Hepatic stellate cell (primary cell): Measurements from ENCODE around the gene SEMA6B.
"Not testable (repeated sequence)": the region's sequence is repeated elsewhere in the genome, so short reads cannot be mapped to it uniquely, and the experiment has no call there.

Experiments used
- DNase-seq: peaks from one replicate; pipeline ENCODE4 v3.0.0; 2011; ENCODE audit warnings: low spot score

SEMA6B gene

GRCh38 chr19:4573682-4574081, 14.2 kb upstream of the SEMA6B start:
- DNase-seq, result no peak

GRCh38 chr19:4571305-4571917, 11.9 kb upstream of the SEMA6B start:
- no peak for DNase-seq

DNA sequence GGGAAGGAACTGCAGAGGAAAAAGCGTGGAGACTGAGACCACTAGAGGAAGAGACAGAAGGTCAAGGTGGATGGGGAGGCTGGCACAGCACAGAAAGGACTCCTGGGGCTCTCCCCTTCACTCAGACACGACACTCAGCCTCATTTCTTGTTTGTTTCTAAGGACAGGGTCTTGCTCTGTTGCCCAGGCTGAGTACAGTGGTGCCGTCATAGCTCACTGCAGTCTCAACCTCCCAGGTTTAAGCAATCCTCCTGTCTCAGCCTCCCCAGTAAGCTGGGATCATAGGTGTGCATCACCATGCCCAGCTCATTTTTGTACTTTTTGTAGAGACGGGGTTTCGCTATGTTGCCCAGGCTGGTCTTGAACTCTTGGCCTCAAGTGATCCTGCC, 11.4 kb upstream of the SEMA6B start:
- no peak for DNase-seq

- no peak for DNase-seq
Measured at GRCh38 chr19:4570402-4570801, 10.9 kb upstream of the SEMA6B start.

DNA sequence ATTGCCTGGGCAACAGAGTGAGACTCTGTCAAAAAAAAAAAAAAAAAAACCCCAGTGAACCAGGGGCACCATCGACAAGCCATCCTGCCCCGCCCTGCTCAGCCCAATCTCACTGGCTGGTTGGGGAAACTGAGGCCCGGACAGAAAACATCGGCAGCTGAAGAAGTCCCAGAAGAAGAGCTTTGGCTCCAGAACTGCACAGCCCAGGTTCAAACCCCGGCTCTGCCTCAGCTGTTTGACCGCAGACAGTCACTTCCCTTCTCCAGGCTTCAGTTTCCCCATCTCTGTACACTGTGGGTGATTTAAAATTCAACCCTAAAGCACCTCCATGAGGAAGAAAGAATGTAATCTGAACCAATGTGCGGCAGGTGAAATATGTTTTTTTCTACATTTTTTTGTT, 9.4 kb upstream of the SEMA6B start:
- no peak for DNase-seq

GRCh38 chr19:4567584-4568071, 8.1 kb upstream of the SEMA6B start:
- DNase-seq, result peak; percentile 78

DNA sequence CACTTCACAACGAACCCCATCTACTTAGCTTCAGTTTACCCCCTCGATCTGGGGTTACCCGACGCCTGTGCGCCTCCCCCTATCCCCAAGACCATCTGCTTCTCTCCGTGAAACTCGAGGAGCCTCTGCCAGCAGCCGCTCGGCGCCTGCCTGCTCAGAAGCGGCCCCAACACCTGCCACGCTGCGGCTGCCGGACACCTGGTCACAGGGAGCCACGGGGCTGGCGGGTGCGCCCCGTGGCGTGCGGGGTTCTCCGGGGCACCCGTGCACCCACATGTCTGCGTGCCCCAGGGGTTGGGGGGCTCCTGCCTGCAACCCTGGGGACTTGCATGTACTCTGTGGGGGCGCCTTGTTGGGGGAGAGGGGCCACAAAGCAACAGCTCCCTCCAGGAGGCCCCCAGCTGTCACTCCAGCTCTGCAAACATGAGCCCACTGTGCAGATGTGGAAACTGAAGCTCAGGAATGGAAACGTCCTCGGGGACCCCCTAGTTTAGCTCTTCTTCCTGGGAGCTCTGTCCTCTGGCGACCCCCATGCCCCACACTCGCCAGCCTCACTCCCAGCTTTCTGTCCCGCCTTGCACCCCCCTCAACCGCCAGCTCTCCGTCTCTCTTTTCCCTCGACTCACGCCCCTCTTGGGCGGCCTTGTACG, 7.0 kb upstream of the SEMA6B start:
- no peak for DNase-seq

- not testable (repeated sequence) for DNase-seq
Measured at GRCh38 chr19:4563562-4563961, 4.1 kb upstream of the SEMA6B start.

DNA sequence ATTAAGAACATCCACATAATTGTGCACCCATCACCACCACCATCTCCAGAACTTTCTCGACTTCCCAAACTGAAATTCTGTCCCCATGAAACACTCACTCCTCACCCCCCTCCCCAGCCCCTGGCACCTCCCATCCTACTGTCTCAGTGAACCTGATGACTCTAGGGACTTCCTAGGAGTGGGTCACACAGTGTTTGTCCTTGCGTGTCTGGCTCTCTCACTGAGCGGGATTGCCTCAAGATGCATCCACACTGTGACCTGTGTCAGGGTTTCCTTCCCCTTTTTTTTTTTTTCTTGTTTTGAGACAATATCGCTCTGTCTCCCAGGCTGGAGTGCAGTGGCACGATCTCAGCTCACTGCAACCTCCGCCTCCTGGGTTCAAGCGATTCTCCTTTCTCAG, 2.6 kb upstream of the SEMA6B start:
- not testable (repeated sequence) for DNase-seq

- DNase-seq, result no peak
Measured at GRCh38 chr19:4557971-4558941, 1.2 kb downstream of the SEMA6B start.

GRCh38 chr19:4557144-4557970, 2.1 kb downstream of the SEMA6B start:
- no peak for DNase-seq

DNA sequence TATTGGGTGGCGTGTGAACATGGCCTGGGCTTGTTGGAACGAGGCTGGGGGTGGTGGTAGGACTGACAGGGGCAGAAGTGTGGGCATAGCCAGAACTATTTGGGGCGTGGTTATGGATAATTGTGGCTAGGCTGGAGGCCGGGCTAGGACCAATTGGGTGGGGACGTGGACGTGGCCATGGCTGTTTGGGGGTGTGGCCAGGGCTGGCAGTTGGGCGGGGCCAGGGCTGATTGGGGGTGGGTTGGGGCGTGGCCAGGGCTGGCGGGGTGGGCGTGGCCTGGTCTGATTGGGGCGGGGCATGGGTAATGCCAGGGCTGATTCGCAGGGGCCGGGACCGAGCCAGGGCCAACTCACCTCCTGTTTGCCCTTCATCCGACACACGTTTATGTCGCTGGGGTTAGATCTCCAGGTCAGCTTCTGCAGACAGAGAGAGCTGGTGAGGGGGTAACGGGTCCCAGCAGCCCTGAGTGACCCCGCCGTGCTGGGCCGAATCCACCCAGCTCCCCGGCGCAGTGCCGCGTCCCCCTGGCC, 2.8 kb downstream of the SEMA6B start:
- peak; percentile 76 for DNase-seq

GRCh38 chr19:4555657-4556561, 3.6 kb downstream of the SEMA6B start:
- DNase-seq, result no peak

DNA sequence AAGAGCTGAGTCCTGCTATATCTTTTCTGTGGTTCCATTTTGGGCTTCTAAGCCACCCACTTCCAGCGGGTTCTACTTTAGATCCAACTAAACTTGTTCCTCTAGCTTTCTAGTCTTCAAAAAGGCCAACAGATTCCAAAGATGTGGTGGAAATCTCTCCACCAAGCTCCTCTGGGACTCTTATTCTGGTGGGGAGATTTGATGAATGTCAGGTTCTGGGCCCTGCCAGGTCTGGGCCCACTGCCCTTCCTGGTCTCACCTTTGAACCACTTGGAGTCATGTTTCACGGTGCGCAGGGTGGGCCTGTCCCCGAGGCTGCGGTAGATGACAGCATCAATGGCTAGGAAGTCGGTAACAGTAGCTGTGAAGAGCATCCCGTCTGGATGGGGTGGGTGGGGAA, 4.8 kb downstream of the SEMA6B start:
- no peak for DNase-seq

DNA sequence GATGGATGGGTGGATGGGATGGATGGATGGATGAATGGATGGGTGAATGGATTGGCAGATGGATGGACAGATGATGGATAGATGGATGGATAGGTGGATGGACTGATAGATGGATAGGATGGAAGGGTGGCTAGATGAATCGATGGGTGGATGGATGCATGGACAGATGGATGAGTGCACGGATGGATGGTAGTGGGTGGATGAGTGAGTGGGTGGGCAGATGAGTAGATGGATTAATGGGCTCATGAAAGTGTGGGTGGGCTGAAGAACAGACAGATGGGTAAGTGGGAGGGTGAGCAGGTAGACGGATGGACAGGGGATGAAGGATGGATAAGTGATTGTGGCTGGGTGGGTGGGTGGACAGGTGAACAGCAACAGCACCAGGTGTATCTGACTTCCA, 5.7 kb downstream of the SEMA6B start:
- DNase-seq, result no peak

DNA sequence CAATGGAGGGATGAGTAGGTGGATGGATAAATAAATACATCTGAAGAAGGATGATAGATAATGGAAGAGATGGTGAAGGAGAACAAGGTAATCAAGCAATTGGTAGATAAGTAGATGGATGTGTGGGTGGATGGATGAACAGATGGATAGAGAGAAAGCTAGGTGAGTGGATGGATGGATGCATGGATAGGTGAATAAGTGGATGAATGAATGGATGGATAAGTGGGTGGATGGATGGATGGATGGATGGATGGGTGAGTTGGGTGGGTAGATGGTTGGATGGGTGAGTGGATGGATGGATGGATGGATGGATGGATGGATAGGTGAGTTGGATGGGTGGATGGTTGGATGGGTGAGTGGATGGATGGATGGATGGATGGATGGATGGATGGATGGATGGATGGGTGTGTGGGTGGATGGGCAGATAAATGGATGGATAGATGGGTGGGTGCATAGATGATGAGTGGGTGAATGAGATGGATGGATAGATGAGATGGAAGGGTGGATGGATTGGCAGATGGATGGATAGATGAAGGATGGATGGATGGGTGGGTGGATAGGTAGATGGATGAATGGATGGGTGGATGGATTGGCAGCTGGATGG, 6.3 kb downstream of the SEMA6B start:
- DNase-seq, result no peak

DNA sequence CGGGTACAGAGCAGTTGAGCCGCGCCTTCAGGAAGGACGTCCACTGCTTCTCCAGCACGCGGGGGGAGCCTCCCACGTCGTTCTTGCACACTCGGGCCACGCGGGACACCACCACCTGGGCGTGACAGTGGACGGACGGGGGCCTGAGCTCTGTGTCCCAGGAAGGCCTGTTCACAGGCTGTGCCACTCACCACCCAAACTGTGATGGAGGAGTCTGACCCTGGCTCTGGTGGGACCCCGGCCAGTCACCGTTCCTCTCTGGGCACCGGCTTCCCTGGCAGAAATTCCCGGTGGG, 7.0 kb downstream of the SEMA6B start:
- DNase-seq, result no peak

DNA sequence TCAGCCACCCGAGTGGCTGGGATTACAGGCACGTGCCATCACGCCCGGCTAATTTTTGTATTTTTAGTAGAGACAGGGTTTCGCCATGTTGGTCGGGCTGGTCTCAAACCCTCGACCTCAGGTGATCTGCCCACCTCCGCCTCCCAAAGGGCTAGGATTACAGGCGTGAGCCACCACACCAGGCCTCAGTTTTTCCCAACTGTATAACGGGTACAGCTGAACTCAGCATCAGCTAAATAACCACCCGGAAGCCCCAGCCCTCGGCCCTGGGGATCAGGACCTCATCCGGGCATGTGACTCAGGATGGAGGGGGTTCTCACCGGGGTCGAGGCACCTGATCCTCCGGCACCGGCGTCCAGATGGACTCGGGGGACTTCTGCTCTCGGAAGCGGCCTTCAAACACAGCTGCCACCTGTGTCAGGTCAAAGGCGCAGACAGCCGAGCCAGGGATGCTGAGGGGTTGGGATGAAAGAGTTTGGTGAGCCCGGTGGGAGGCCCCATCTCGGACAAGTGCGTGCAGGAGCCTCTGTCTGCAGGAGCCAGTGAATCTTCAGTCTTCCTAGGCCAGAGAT, 8.9 kb downstream of the SEMA6B start:
- DNase-seq, result no peak

DNA sequence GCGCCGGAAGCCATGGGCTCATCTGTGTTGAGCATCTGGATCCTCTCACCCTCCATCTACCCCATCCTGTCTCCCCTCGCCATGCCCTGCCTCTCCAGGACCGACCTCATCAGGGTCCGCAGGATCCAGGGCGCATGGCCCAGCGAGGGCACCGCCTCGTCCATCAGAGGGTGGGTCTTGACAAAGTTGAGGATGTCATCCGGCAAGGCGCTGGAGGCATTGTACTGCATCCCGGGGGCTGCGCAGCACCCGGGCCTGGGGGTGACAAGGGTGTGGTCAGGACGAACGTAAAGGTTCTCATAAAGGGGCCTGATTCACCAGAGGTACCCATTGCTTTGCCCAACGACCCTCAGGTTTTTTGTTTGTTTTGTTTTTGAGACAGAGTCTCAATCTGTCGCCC, 9.5 kb downstream of the SEMA6B start:
- no peak for DNase-seq

DNA sequence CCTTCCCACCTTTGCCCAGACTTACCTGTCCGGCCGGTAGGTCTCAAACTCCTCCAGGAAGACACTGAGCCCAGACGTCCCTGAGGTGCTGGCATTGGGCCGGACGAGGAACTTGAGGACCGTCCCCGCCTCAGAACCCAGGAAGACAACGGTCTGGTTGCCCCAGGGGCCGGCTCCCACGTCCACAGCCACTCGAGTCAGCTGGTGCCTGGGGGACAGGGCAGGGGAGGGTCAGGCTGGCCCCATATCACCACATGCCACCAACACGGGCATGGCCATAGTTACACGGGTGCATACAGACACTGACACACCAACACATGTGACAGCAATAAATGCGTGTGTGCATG, 11.3 kb downstream of the SEMA6B start:
- DNase-seq, result no peak
